Dendritic cell treated with granulocyte-macrophage colony-stimulating factor and Interleukin-4, amounts not matched to agents 40 ng/mL and 50 ng/mL, for 4 days (primary cell): ENCODE data around the gene RABGAP1L.

Experiments
- H3K27ac Mint-ChIP-seq: one replicate; pipeline ENCODE4 v1.8.0; 2022; ENCODE audit warnings: mild to moderate bottlenecking, mixed read lengths
- H3K27me3 Mint-ChIP-seq: one replicate; pipeline ENCODE4 v1.8.0; 2022; ENCODE audit warnings: mild to moderate bottlenecking, mixed read lengths
- H3K36me3 Mint-ChIP-seq: one replicate; pipeline ENCODE4 v1.8.0; 2022; ENCODE audit warnings: low read depth, mixed read lengths
- H3K4me1 Mint-ChIP-seq: one replicate; pipeline ENCODE4 v1.8.0; 2022; ENCODE audit warnings: low read depth, mixed read lengths
- H3K4me3 Mint-ChIP-seq: one replicate; pipeline ENCODE4 v1.8.0; 2022; ENCODE audit warnings: mild to moderate bottlenecking, moderate library complexity, mixed read lengths
- H3K9me3 Mint-ChIP-seq: one replicate; pipeline ENCODE4 v1.8.0; 2022; ENCODE audit warnings: mixed read lengths
- intact Hi-C: fragments of 100-400 bp; cut with micrococcal nuclease; formaldehyde crosslinking; loops from one replicate; pipeline ENCODE4 v1.15.0; 2022

Gene RABGAP1L

GRCh38 chr1:174768516-174768915 lies 609.2 kb downstream of the RABGAP1L start:
- Mint-ChIP-seq H3K27ac (no peak overlapping the region), H3K4me3 (no peak overlapping the region), H3K9me3 (no peaks in the 10 kb centered on the region), H3K27me3 (no peaks in the 10 kb centered on the region), H3K36me3 (no peaks in the 10 kb centered on the region), H3K4me1 (no peaks in the 10 kb centered on the region)
- intact Hi-C loops: no loop called here

- no peaks in the 10 kb centered on the region for H3K27me3 Mint-ChIP-seq
- no peaks in the 10 kb centered on the region for H3K4me1 Mint-ChIP-seq
- no peak overlapping the region for H3K27ac Mint-ChIP-seq
- intact Hi-C loops: no loop called here
- no peaks in the 10 kb centered on the region for H3K36me3 Mint-ChIP-seq
- H3K4me3 Mint-ChIP-seq: no peak overlapping the region
- no peaks in the 10 kb centered on the region for H3K9me3 Mint-ChIP-seq
Measured at GRCh38 chr1:174768949-174769348, 609.6 kb downstream of the RABGAP1L start.

GRCh38 chr1:174769961-174770549 lies 610.7 kb downstream of the RABGAP1L start:
- Mint-ChIP-seq H3K4me3 (no peak overlapping the region), H3K9me3 (no peaks in the 10 kb centered on the region)

GRCh38 chr1:174775621-174776020 lies 616.3 kb downstream of the RABGAP1L start:
- no peaks in the 10 kb centered on the region for H3K36me3 Mint-ChIP-seq
- H3K27ac Mint-ChIP-seq: no peak overlapping the region
- intact Hi-C loops: no loop called here
- no peaks in the 10 kb centered on the region for H3K27me3 Mint-ChIP-seq
- no peak overlapping the region for H3K4me3 Mint-ChIP-seq
- H3K4me1 Mint-ChIP-seq: no peaks in the 10 kb centered on the region
- no peaks in the 10 kb centered on the region for H3K9me3 Mint-ChIP-seq

More at GRCh38 chr1:174769961-174770549, 610.7 kb downstream of the RABGAP1L start:
- no peaks in the 10 kb centered on the region for H3K4me1 Mint-ChIP-seq
- no peaks in the 10 kb centered on the region for H3K27me3 Mint-ChIP-seq
- no peaks in the 10 kb centered on the region for H3K36me3 Mint-ChIP-seq
- intact Hi-C loops: loop anchor here (1.0 to 2.0 kb wide), 2 partner anchors 213 to 227 kb away; no protein-coding TSS in a partner anchor
- no peak overlapping the region for H3K27ac Mint-ChIP-seq

GRCh38 chr1:174777262-174777661 lies 617.9 kb downstream of the RABGAP1L start:
- intact Hi-C loops: no loop called here
- Mint-ChIP-seq H3K27me3 (no peaks in the 10 kb centered on the region), H3K9me3 (no peaks in the 10 kb centered on the region), H3K36me3 (no peaks in the 10 kb centered on the region), H3K4me3 (no peak overlapping the region), H3K27ac (no peak overlapping the region), H3K4me1 (no peaks in the 10 kb centered on the region)

GRCh38 chr1:174785510-174785909 lies 626.2 kb downstream of the RABGAP1L start:
- intact Hi-C loops: no loop called here
- H3K4me1 Mint-ChIP-seq: peaks cover 17% of the 10 kb centered on the region
- no peak overlapping the region for H3K4me3 Mint-ChIP-seq
- no peaks in the 10 kb centered on the region for H3K36me3 Mint-ChIP-seq
- no peaks in the 10 kb centered on the region for H3K9me3 Mint-ChIP-seq
- H3K27me3 Mint-ChIP-seq: no peaks in the 10 kb centered on the region
- H3K27ac Mint-ChIP-seq: no peak overlapping the region

- intact Hi-C loops: no loop called here
- Mint-ChIP-seq H3K36me3 (no peaks in the 10 kb centered on the region), H3K27ac (no peak overlapping the region), H3K9me3 (no peaks in the 10 kb centered on the region), H3K27me3 (no peaks in the 10 kb centered on the region), H3K4me1 (peaks cover 17% of the 10 kb centered on the region), H3K4me3 (no peak overlapping the region)
Measured at GRCh38 chr1:174786358-174786757, 627.0 kb downstream of the RABGAP1L start.

- no peaks in the 10 kb centered on the region for H3K36me3 Mint-ChIP-seq
- no peaks in the 10 kb centered on the region for H3K9me3 Mint-ChIP-seq
- no peaks in the 10 kb centered on the region for H3K27me3 Mint-ChIP-seq
- H3K4me1 Mint-ChIP-seq: peaks cover 17% of the 10 kb centered on the region
- H3K4me3 Mint-ChIP-seq: no peak overlapping the region
- intact Hi-C loops: no loop called here
- H3K27ac Mint-ChIP-seq: no peak overlapping the region
Measured at GRCh38 chr1:174786760-174787159, 627.4 kb downstream of the RABGAP1L start.

- no peak overlapping the region for H3K27ac Mint-ChIP-seq
- peaks cover 22% of the 10 kb centered on the region for H3K4me1 Mint-ChIP-seq
- H3K36me3 Mint-ChIP-seq: no peaks in the 10 kb centered on the region
- H3K4me3 Mint-ChIP-seq: no peak overlapping the region
- no peaks in the 10 kb centered on the region for H3K9me3 Mint-ChIP-seq
- H3K27me3 Mint-ChIP-seq: no peaks in the 10 kb centered on the region
- intact Hi-C loops: no loop called here
Measured at GRCh38 chr1:174788981-174789380, 629.7 kb downstream of the RABGAP1L start.

GRCh38 chr1:174789399-174789798 lies 630.1 kb downstream of the RABGAP1L start:
- Mint-ChIP-seq H3K4me3 (no peak overlapping the region), H3K27ac (no peak overlapping the region), H3K27me3 (no peaks in the 10 kb centered on the region), H3K36me3 (no peaks in the 10 kb centered on the region), H3K9me3 (no peaks in the 10 kb centered on the region), H3K4me1 (peaks cover 22% of the 10 kb centered on the region)
- intact Hi-C loops: no loop called here

- intact Hi-C loops: no loop called here
- H3K27ac Mint-ChIP-seq: no peak overlapping the region
- no peaks in the 10 kb centered on the region for H3K27me3 Mint-ChIP-seq
- H3K4me3 Mint-ChIP-seq: no peak overlapping the region
- no peaks in the 10 kb centered on the region for H3K9me3 Mint-ChIP-seq
- H3K36me3 Mint-ChIP-seq: no peaks in the 10 kb centered on the region
- peaks cover 22% of the 10 kb centered on the region for H3K4me1 Mint-ChIP-seq
Measured at GRCh38 chr1:174791863-174792262, 632.5 kb downstream of the RABGAP1L start.

GRCh38 chr1:174794861-174795260 lies 635.5 kb downstream of the RABGAP1L start:
- Mint-ChIP-seq H3K9me3 (no peaks in the 10 kb centered on the region), H3K4me3 (no peak overlapping the region), H3K27me3 (no peaks in the 10 kb centered on the region), H3K4me1 (peaks cover 5% of the 10 kb centered on the region), H3K36me3 (no peaks in the 10 kb centered on the region), H3K27ac (no peak overlapping the region)
- intact Hi-C loops: no loop called here

GRCh38 chr1:174795806-174796205 lies 636.5 kb downstream of the RABGAP1L start:
- Mint-ChIP-seq H3K27ac (no peak overlapping the region), H3K4me1 (peaks cover 5% of the 10 kb centered on the region), H3K36me3 (no peaks in the 10 kb centered on the region), H3K27me3 (no peaks in the 10 kb centered on the region), H3K9me3 (no peaks in the 10 kb centered on the region), H3K4me3 (no peak overlapping the region)
- intact Hi-C loops: no loop called here

- no peak overlapping the region for H3K27ac Mint-ChIP-seq
- no peaks in the 10 kb centered on the region for H3K27me3 Mint-ChIP-seq
- H3K4me1 Mint-ChIP-seq: peaks cover under 1% of the 10 kb centered on the region
- intact Hi-C loops: no loop called here
- no peak overlapping the region for H3K4me3 Mint-ChIP-seq
- H3K9me3 Mint-ChIP-seq: no peaks in the 10 kb centered on the region
- no peaks in the 10 kb centered on the region for H3K36me3 Mint-ChIP-seq
Measured at GRCh38 chr1:174797398-174797797, 638.1 kb downstream of the RABGAP1L start.

GRCh38 chr1:174799136-174799479 lies 639.8 kb downstream of the RABGAP1L start:
- Mint-ChIP-seq H3K4me3 (no peak overlapping the region), H3K27me3 (no peaks in the 10 kb centered on the region), H3K9me3 (no peaks in the 10 kb centered on the region), H3K36me3 (no peaks in the 10 kb centered on the region), H3K27ac (no peak overlapping the region), H3K4me1 (no peaks in the 10 kb centered on the region)
- intact Hi-C loops: no loop called here
